Right lobe of liver (tissue), 6 donors: ENCODE data around the gene DACT3. TPM values are rescaled to one million over a fixed set of nuclear protein-coding genes. Genes with fewer than 3 reads are reported as not detected.

Experiments
- ATAC-seq, 4 donors: fragments of 200-7000 bp; cut with Tn5 transposase; one replicate each; pipeline ENCODE4 v1.9.1; 2020; ENCODE audit warnings: mild to moderate bottlenecking in 4 of 4, moderate library complexity in 4 of 4
- DNase-seq, 3 donors: peaks; one replicate each; pipeline ENCODE4 v3.0.0-alpha.2; 2020
- H3K27ac ChIP-seq, 3 donors: fragments of 200-600 bp; one replicate each; pipeline ENCODE4 v1.8.0; 2022
- H3K27me3 ChIP-seq, 2 donors: fragments of 200-600 bp; one replicate each; pipeline ENCODE4 v1.8.0; 2022
- H3K36me3 ChIP-seq, 4 donors: fragments of 200-600 bp; sonication (generic) in 1 of 4; one replicate each; pipeline versions ENCODE4 v1.5.1 to v1.8.0; 2017 to 2022; ENCODE audit warnings: control low read depth in 1 of 4
- H3K4me1 ChIP-seq, 4 donors: fragments of 200-600 bp; sonication (generic) in 1 of 4; one replicate each; pipeline versions ENCODE4 v1.5.1 to v1.8.0; 2017 to 2022; ENCODE audit warnings: control low read depth in 1 of 4
- H3K4me3 ChIP-seq, 3 donors: fragments of 200-600 bp; one replicate each; pipeline ENCODE4 v1.8.0; 2022
- H3K9me3 ChIP-seq, 4 donors: fragments of 200-600 bp; sonication (generic) in 1 of 4; one replicate each; pipeline versions ENCODE4 v1.5.1 to v1.8.0; 2017 to 2022; ENCODE audit warnings: control low read depth in 1 of 4
- CTCF ChIP-seq, 4 donors: fragments of 200-600 bp in 3 of 4; fragments of 450-650 bp in 1 of 4; IDR thresholded peaks; one replicate each; pipeline versions ENCODE4 v1.5.1 to v1.8.0; 2016 to 2022; ENCODE audit warnings: antibody characterized with exemption in 4 of 4, mild to moderate bottlenecking in 2 of 4
- POLR2A ChIP-seq: fragments of 450-650 bp; IDR thresholded peaks from one replicate; pipeline ENCODE4 v1.6.1; 2017; ENCODE audit warnings: antibody characterized with exemption, mild to moderate bottlenecking
- WGBS: methylation state at CpG from one replicate; pipeline ENCODE4 v1.1.6; 2018; ENCODE audit warnings: low coverage, low lambda C conversion rate; ENCODE audit not compliant: insufficient coverage; ENCODE audit errors: missing lambda C conversion rate; 5-methylcytosine and 5-hydroxymethylcytosine counted together
- intact Hi-C, 2 donors: fragments of 100-400 bp; cut with DNase I; formaldehyde crosslinking; loops; one replicate each; pipeline versions ENCODE4 v1.11.2 to v1.14.1; 2022
- microRNA counts: library from miRNA; unstranded; fragments of <30 nt; microRNA quantifications from one replicate; lab custom pipeline; 2016
- microRNA-seq, 2 donors: library from miRNA; unstranded; fragments of <30 nt; microRNA quantifications; one replicate each; pipeline ENCODE4, GENCODE V29; 2019 to 2020
- small RNA-seq, 2 experiments: library from RNA; depleted of rRNA; stranded (forward); fragments of <200 nt; gene quantifications; one replicate each; pipeline ENCODE3, GENCODE V24; 2016
- total RNA-seq, 6 experiments: library from RNA; depleted of rRNA in 2 of 6; stranded (reverse); fragments of >200 nt in 2 of 6; fragmentation: NEBNext Ultra II Directional in 3 of 6; extraction: Animal tissue kit (Norgen Biotek cat#: 25700) in 3 of 6; gene quantifications; one replicate each; pipeline versions ENCODE4 v1.1.0 to v1.2.4, GENCODE V29; 2016 to 2023
- donor health status: DM: no; HTN: yes; CAD: no.
- donor health status: DM: no; HTN: no; CAD: no.
- donor health status: DM: no; HTN: no; CAD: no.
- donor health status: DM: no; HTN: yes; CAD: no.
- donor health status: DM: no; HTN: yes; CAD: no.

Gene DACT3
- total RNA-seq, 6 experiments from 2014 or later, result 0.46 to 1.6 (median 0.93) TPM

GRCh38 chr19:46600384-46601317 is 60.3 kb downstream of the DACT3 start:
- H3K4me1 ChIP-seq, result peaks cover 0 to 31% (median 11%) of the 10 kb centered on the region in 4 donors
- intact Hi-C loops, result no loop called here
- peak; percentile 96 to 98 (median 96) for DNase-seq
- ATAC-seq, result peak; percentile 79 to 87 (median 84)
- peak overlapping the region; percentile 95 to 100 (median 98) for H3K27ac ChIP-seq
- no peaks in the 10 kb centered on the region for H3K36me3 ChIP-seq
- H3K4me3 ChIP-seq, result peak overlapping the region; percentile 99 to 100 (median 100)
- H3K27me3 ChIP-seq, result no peaks in the 10 kb centered on the region
- TF ChIP-seq CTCF (IDR thresholded peaks at IDR 0.05) (no peak), POLR2A (peak; percentile 76)
- under 1% methylated on average over 16 of the region's 93 CpGs for WGBS
- H3K9me3 ChIP-seq, result no peaks in the 10 kb centered on the region

- Histone ChIP-seq H3K27me3 (no peaks in the 10 kb centered on the region), H3K27ac (peak overlapping the region; percentile 95 to 100 (median 98)), H3K4me3 (peak overlapping the region; percentile 55 to 100 (median 100)), H3K36me3 (no peaks in the 10 kb centered on the region), H3K9me3 (no peaks in the 10 kb centered on the region), H3K4me1 (peaks cover 0 to 25% (median 8%) of the 10 kb centered on the region in 4 donors)
- 65% methylated on average over 6 of the region's 9 CpGs for WGBS
- TF ChIP-seq POLR2A (no peak), CTCF (IDR thresholded peaks at IDR 0.05) (no peak)
- intact Hi-C loops, result no loop called here
- ATAC-seq, result no peak
- DNase-seq, result peak in 1 of 3 donors; percentile 28
Measured at GRCh38 chr19:46599716-46600373, 61.1 kb downstream of the DACT3 start.

- WGBS, result 92% methylated on average over 3 of the region's 4 CpGs
- ATAC-seq, result no peak
- Histone ChIP-seq H3K9me3 (no peaks in the 10 kb centered on the region), H3K27ac (no peak overlapping the region), H3K4me3 (no peak overlapping the region), H3K36me3 (no peaks in the 10 kb centered on the region), H3K27me3 (no peaks in the 10 kb centered on the region), H3K4me1 (peaks cover 0 to 11% (median 2%) of the 10 kb centered on the region in 4 donors)
- TF ChIP-seq CTCF (IDR thresholded peaks at IDR 0.05) (no peak), POLR2A (no peak)
- no peak for DNase-seq
- intact Hi-C loops, result no loop called here
Measured at GRCh38 chr19:46598372-46598917, 62.5 kb downstream of the DACT3 start.

MicroRNAs within 50 kb of the gene (microRNA counts, 767-probe panel; counts per million panel counts)
- 237 counts per million for microRNA hsa-miR-320e (lab: Ali Mortazavi, UCI)

Small RNA genes lying within 50 kb of the gene (microRNA-seq; reads per million reads assigned to microRNA genes)
- gene MIR320E, result 2.9 to 3.9 reads per million in 2 donors

Small RNA genes lying within 50 kb of the gene (small RNA-seq; reads per million reads assigned to genes)
- 0 reads per million in 2 experiments for gene MIR320E
- 0 reads per million in 2 experiments for gene RN7SL364P

Other genes with a start within 250 kb of the DACT3 start
- gene CCDC8, start 247.6 kb downstream of the DACT3 start, total RNA-seq, result under 1 TPM in 5 of 6 experiments, not detected in 1; 0.26 to 0.55 (median 0.44) TPM
- gene PNMA8C, start 232.2 kb downstream of the DACT3 start, total RNA-seq, result not detected
- under 1 TPM in 4 of 6 experiments, not detected in 2; 0.06 to 0.26 (median 0.23) TPM for gene PNMA8A, start 189.6 kb downstream of the DACT3 start, total RNA-seq
- gene PNMA8B, start 165.3 kb downstream of the DACT3 start, total RNA-seq, result under 1 TPM; 0.20 to 0.55 (median 0.33) TPM
- 100 to 1,000 TPM in 1 of 6 experiments, 10 to 100 TPM in 5; 83.8 to 119 (median 92.2) TPM for gene CALM3, start 59.9 kb downstream of the DACT3 start, total RNA-seq
- 1 to 10 TPM; 2.4 to 4.1 (median 3.0) TPM for gene PTGIR, start 36.1 kb downstream of the DACT3 start, total RNA-seq
- gene GNG8, start 25.0 kb downstream of the DACT3 start, total RNA-seq, result not detected
- gene PRKD2, start 55.9 kb upstream of the DACT3 start, total RNA-seq, result 10 to 100 TPM; 15.1 to 20.2 (median 16.9) TPM
- 1 to 10 TPM; 5.8 to 9.5 (median 7.4) TPM for gene FKRP, start 84.9 kb upstream of the DACT3 start, total RNA-seq
- gene STRN4, start 85.3 kb upstream of the DACT3 start, total RNA-seq, result 10 to 100 TPM; 16.9 to 28.1 (median 23.7) TPM
- gene SLC1A5, start 127.4 kb upstream of the DACT3 start, total RNA-seq, result 1 to 10 TPM; 1.8 to 8.0 (median 4.4) TPM
- gene AP2S1, start 189.7 kb upstream of the DACT3 start, total RNA-seq, result 10 to 100 TPM; 67.2 to 82.6 (median 73.6) TPM
- 10 to 100 TPM; 33.5 to 54.4 (median 47.8) TPM for gene ARHGAP35, start 199.8 kb upstream of the DACT3 start, total RNA-seq